Peyer's patch (tissue), 4 donors: ENCODE measurements around the gene FAM83G.
"Not testable (repeated sequence)": the region's sequence is repeated elsewhere in the genome, so short reads cannot be mapped to it uniquely, and the experiment has no call there.

Experiments used
- POLR2A ChIP-seq, 2 donors: fragments of 450-650 bp; IDR thresholded peaks; one replicate each; pipeline ENCODE4 v1.5.1; 2017; ENCODE audit warnings: antibody characterized with exemption in 2 of 2, mild to moderate bottlenecking in 2 of 2, moderate library complexity in 2 of 2
- TF ChIP-seq, protein P1 (sequence below), 6 experiments: fragments of 450-650 bp in 4 of 6; fragments of 200-600 bp in 2 of 6; sonication (generic) in 1 of 6; IDR thresholded peaks; one replicate each; pipeline ENCODE4 v1.5.1; 2017 to 2019; ENCODE audit warnings: antibody characterized with exemption in 6 of 6, mild to moderate bottlenecking in 3 of 6, moderate library complexity in 1 of 6

GRCh38 chr17:19043032-19043431, 38.5 kb upstream of the FAM83G start:
- TF ChIP-seq, protein P1, sequence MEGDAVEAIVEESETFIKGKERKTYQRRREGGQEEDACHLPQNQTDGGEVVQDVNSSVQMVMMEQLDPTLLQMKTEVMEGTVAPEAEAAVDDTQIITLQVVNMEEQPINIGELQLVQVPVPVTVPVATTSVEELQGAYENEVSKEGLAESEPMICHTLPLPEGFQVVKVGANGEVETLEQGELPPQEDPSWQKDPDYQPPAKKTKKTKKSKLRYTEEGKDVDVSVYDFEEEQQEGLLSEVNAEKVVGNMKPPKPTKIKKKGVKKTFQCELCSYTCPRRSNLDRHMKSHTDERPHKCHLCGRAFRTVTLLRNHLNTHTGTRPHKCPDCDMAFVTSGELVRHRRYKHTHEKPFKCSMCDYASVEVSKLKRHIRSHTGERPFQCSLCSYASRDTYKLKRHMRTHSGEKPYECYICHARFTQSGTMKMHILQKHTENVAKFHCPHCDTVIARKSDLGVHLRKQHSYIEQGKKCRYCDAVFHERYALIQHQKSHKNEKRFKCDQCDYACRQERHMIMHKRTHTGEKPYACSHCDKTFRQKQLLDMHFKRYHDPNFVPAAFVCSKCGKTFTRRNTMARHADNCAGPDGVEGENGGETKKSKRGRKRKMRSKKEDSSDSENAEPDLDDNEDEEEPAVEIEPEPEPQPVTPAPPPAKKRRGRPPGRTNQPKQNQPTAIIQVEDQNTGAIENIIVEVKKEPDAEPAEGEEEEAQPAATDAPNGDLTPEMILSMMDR (IDR thresholded peaks at IDR 0.05), result not testable (repeated sequence)
- not testable (repeated sequence) for TF ChIP-seq POLR2A (IDR thresholded peaks at IDR 0.05)
